ENCODE measurements around the gene ARHGAP45. TPM values are rescaled to one million over a fixed set of nuclear protein-coding genes. Genes with fewer than 3 reads are reported as not detected.

The ARHGAP45 gene
- total RNA-seq, 1 donor from 2014 or later, result 83.5 TPM

DNA sequence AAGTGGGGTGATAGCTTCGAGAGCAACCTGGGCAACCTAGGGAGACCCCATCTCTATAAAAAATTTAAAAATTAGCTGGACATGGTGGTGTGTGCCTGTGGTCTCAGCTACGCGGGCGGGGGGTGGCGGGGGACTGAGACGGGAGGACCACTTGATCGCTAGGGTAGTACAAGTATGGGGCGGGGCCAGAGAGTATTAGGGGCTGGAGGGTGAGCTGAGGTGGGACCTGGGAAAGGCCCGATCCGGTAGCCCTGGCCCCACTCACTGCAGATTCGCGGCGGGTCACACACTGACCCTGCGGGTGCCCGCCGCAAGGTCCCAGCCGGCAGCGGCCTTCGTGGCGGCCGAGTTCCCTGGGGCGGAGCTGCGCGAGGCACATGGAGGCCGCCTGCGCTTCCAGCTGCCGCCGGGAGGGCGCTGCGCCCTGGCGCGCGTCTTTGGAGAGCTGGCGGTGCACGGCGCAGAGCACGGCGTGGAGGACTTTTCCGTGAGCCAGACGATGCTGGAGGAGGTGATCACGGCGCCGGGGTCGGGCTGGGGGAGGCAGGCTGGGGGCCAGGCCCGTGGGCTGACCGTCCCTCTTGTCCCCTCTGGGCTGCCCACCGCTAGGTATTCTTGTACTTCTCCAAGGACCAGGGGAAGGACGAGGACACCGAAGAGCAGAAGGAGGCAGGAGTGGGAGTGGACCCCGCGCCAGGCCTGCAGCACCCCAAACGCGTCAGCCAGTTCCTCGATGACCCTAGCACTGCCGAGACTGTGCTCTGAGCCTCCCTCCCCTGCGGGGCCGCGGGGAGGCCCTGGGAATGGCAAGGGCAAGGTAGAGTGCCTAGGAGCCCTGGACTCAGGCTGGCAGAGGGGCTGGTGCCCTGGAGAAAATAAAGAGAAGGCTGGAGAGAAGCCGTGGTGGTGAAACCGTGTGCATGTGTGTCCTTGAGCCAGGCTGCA lies 2.0 kb upstream of the ARHGAP45 start:
- peak; percentile 96 for TF ChIP-seq CTCF (IDR thresholded peaks at IDR 0.05)
- peak; percentile 79 to 83 for ATAC-seq
- intact Hi-C loops (cut with DNase I), result no loop called here
- Histone ChIP-seq H3K27ac (peak overlapping the region; percentile 81), H3K4me3 (peak overlapping the region; percentile 73), H3K4me1 (peaks cover 54% of the 10 kb centered on the region), H3K27me3 (ENCODE audit: low read depth) (no peaks in the 10 kb centered on the region), H3K36me3 (no peaks in the 10 kb centered on the region), H3K9me3 (no peaks in the 10 kb centered on the region)
- peak; percentile 89 for DNase-seq

DNA sequence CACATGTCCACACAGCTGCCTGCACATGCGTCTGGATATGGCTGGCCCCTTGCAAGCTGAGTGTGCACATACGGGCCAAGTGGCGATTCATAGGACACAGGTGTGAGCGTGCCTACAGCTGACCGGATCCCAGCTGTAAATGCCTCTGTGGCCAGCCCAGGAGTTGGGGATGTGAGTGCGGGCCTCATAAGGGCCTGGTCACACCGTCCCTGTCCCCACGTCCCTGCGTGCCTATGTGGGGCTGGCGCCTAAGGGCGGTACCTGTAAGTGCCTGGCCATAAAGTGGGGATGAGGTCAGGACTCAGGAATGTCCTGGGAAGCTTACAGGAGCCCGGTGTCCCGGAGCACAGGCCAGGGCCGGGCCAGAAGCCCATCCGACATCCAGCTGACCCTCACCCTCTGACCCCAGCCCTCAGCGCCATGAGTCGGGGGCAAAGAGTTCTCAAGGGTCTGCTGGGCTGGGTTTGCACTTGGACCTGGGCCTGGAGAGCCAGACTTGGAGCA lies 1.3 kb upstream of the ARHGAP45 start:
- DNase-seq, result peak; percentile 76
- ATAC-seq, result peak; percentile 65 to 82
- no peaks in the 10 kb centered on the region for H3K9me3 ChIP-seq
- TF ChIP-seq CTCF (IDR thresholded peaks at IDR 0.05), result no peak
- H3K4me1 ChIP-seq, result peaks cover 58% of the 10 kb centered on the region
- peak overlapping the region; percentile 81 for H3K27ac ChIP-seq
- intact Hi-C loops (cut with DNase I), result no loop called here
- H3K27me3 ChIP-seq (ENCODE audit: low read depth), result peaks cover 3% of the 10 kb centered on the region
- H3K4me3 ChIP-seq, result peak overlapping the region; percentile 73
- peaks cover 4% of the 10 kb centered on the region for H3K36me3 ChIP-seq

GRCh38 chr19:1066251-1066747 lies 668 bp upstream of the ARHGAP45 start:
- Histone ChIP-seq H3K4me3 (peak overlapping the region; percentile 73), H3K9me3 (no peaks in the 10 kb centered on the region), H3K27ac (peak overlapping the region; percentile 81), H3K27me3 (ENCODE audit: low read depth) (peaks cover 8% of the 10 kb centered on the region), H3K36me3 (peaks cover 7% of the 10 kb centered on the region), H3K4me1 (peaks cover 62% of the 10 kb centered on the region)
- intact Hi-C loops (cut with DNase I), result no loop called here
- peak; percentile 3 to 4 for ATAC-seq
- TF ChIP-seq CTCF (IDR thresholded peaks at IDR 0.05), result no peak
- DNase-seq, result peak; percentile 75

GRCh38 chr19:1067341-1067957 lies 482 bp downstream of the ARHGAP45 start:
- intact Hi-C loops (cut with DNase I), result no loop called here
- no peak for ATAC-seq
- TF ChIP-seq CTCF (IDR thresholded peaks at IDR 0.05), result no peak

More at GRCh38 chr19:1067341-1067957, 482 bp downstream of the ARHGAP45 start:
- H3K4me1 ChIP-seq, result peaks cover 62% of the 10 kb centered on the region
- peak overlapping the region; percentile 81 for H3K27ac ChIP-seq
- peaks cover 8% of the 10 kb centered on the region for H3K36me3 ChIP-seq
- peak overlapping the region; percentile 73 for H3K4me3 ChIP-seq
- peaks cover 8% of the 10 kb centered on the region for H3K27me3 ChIP-seq (ENCODE audit: low read depth)
- H3K9me3 ChIP-seq, result no peaks in the 10 kb centered on the region
- peak; percentile 48 for DNase-seq
